HG03097 (cell line): ENCODE data around the gene HARBI1.

Source experiments
- ATAC-seq: cut with Tn5 transposase; IDR thresholded peaks from one replicate; pipeline ENCODE4 v1.9.1; 2021; ENCODE audit not compliant: unreplicated experiment, low FRiP score

Gene HARBI1, protein sequence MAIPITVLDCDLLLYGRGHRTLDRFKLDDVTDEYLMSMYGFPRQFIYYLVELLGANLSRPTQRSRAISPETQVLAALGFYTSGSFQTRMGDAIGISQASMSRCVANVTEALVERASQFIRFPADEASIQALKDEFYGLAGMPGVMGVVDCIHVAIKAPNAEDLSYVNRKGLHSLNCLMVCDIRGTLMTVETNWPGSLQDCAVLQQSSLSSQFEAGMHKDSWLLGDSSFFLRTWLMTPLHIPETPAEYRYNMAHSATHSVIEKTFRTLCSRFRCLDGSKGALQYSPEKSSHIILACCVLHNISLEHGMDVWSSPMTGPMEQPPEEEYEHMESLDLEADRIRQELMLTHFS

DNA sequence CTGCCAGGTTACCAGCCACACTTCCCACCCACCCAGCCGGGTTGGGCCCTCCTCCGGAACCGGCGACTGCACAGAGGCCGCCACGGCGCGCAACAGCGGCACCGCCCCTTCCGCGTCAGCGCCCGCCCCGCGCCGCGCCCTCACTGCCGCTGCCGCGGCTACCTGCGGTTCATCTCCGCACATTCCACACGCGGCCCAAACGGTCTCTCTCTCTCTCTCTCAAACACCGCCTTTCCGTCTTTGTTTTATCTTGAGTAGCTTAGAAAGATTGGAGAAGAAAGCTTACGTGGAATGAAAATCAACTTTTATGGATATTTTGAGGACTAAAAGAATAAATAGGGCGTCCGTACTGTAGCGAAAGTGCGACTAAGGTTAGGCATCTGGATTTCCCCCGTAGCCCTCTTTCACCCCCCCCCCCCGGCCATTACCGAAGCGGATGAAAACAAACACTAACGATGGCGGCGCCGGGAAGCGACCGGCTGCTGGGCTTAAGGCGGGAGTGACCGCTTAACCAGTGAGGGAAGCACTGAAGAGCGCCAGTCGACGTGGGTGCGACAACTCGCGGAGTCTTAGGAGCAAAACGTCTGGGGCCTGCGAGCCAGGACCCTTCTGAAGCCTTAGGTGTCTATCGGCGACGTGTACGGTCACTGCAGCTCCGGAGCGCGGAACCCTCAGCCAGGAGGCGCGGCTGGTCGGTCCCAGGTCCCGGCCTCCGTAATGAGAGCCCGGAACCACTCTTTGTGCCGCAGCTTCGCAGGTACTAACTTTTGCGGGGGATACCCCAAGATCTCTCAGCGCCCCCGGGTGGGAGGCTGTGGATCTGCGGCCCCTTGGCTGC is at the start of gene HARBI1, which contains the start of gene ATG13:
Gene HARBI1, minus strand, starts transcription at position 94 of the 838 bp plus-strand sequence. CDS start 990 bp downstream, outside the sequence.
Gene ATG13, plus strand, starts transcription at position 420 of the 838 bp plus-strand sequence. CDS start 26,739 bp downstream, outside the sequence.
- ATAC-seq: peak; percentile 94

- ATAC-seq: no peak
Measured at GRCh38 chr11:46666516-46666915, 49.5 kb upstream of the HARBI1 start.

GRCh38 chr11:46665356-46665755 is 48.3 kb upstream of the HARBI1 start:
- ATAC-seq: no peak

DNA sequence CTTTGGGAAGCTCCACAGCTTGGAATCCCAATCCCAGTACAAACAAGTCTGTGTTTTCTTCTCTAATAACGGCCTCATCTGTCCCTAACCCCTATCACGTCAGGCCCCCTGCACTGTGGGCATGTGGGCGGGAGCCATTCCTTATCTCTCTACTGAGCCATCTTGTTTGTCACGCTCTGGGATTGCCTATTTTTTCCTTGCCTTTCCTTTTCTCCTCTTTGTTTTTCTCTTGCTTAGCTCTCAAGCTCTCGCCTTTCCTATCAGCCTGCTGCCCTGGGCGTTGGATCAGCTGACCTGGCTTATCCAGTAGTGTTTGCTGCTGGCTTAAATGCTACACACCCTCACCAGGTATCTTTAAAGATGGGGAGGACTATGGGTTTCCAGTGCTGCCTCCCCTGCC is 47.6 kb upstream of the HARBI1 start:
- ATAC-seq: no peak

DNA sequence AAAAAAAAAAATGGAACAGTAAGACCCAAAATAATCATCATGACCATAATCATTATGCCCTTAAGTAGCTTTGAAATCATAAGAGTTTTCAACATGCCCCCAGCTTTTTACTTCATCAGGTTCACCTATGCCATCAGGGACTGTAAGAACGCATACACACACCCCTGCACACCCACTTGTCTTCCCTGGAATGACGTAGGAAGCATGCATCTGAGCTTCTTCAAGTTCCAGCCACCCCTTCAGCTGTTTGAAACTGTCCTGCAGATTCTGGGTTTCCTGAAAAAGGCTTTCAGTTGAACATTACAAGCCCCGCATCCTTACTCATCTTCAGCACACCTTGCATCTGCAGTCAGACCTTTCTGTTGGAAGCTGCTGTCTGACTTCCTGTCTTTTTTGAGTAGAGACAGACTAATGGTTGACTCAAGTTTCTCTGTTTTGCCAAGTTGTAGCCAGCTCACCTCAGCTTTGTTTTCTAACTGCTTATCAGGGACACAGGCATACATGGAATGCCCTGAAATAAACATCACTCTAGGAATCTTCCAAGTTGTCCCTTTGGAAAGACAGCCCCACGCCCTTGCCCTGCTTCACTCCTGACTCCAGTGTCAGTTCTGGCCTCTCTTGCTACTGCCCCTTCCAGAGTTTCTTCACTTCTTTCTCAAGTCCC is 46.4 kb upstream of the HARBI1 start:
- ATAC-seq: no peak

GRCh38 chr11:46662366-46662765 is 45.3 kb upstream of the HARBI1 start:
- ATAC-seq: no peak

GRCh38 chr11:46661836-46662235 is 44.8 kb upstream of the HARBI1 start:
- ATAC-seq: no peak

DNA sequence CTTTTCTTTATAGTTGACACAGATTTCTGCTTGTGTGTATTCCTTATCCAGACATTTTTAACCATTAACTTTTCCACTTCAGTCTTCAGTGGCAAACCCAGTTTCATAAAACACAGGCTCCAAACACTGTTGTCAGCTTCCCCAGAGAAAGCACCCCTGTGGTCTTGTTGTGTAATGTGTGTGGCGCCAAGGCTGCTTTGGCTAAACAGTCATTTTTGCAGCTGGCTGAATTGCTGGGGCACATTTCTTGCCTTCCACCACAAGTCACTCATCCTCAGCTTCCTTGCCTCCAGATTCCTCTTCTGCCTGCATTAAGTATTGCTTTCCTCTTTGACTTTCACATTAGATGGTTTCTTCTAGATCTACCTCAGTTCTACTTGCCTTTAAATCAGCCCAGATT is 42.9 kb upstream of the HARBI1 start:
- ATAC-seq: no peak

- ATAC-seq: no peak
Measured at GRCh38 chr11:46658259-46658658, 41.2 kb upstream of the HARBI1 start.

GRCh38 chr11:46657186-46657585 is 40.2 kb upstream of the HARBI1 start:
- no peak for ATAC-seq

DNA sequence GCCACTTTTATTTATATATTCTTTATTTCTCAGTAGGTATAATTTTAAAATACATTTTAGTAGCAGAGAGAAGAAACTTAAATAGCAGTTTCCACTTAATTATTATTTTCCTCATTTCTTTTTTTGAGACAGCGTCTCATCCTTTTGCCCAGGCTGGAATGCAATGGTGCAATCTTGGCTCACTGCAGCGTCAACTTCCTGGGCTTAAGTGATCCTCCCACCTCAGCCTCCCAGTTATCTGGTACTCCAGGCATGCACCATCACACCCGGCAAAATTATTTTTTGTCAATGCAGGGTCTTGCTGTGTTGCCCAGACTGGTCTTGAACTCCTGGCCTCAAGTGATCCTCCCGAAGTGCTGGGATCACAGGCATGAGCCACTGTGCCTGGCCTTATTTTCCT is 38.6 kb upstream of the HARBI1 start:
- ATAC-seq: no peak

DNA sequence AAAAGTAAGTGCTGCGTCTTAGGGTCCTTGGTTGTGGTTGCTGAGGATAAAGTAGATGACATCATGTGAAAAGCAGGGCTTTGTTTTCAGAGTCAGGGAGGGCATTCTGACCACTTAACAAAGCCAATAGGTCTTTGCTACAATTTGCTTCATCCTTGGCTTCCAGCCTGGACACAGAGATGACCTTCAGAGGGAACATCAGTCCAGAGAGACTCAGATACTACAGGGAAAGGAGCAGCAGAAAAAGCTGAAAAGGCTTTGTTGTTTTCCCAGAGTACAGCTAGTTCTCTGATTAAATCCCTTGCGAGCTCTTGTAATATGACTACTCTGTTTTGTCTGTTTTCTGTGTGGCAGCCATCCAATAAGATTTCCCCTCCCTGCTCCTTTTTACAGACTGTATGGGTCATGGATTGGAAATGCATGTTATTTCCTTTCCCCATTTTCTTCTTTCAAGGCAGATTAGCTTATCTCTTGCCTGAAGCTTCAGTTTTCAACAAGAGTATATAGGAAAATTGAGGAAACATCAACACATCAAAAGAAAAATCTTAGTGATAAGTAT is 32.2 kb upstream of the HARBI1 start:
- ATAC-seq: no peak

DNA sequence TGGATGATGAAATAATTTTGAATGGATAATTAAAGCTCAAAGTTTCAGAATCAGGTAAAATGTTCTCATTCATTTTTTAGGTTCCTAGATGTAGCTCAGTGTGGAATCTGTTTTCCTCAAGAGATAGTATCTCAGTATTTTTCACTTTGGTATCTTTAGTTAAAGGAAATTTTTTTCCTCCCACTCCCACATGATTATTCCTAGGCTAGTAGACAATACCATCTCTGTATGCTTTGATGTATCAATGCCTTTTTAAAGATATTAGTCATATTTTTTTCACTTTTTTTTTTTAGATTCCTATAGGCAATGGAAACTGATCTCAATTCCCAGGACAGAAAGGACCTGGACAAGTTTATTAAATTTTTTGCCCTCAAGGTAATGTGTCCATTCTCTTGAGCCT is 27.0 kb upstream of the HARBI1 start:
- no peak for ATAC-seq

GRCh38 chr11:46643531-46643930 is 26.5 kb upstream of the HARBI1 start:
- no peak for ATAC-seq

DNA sequence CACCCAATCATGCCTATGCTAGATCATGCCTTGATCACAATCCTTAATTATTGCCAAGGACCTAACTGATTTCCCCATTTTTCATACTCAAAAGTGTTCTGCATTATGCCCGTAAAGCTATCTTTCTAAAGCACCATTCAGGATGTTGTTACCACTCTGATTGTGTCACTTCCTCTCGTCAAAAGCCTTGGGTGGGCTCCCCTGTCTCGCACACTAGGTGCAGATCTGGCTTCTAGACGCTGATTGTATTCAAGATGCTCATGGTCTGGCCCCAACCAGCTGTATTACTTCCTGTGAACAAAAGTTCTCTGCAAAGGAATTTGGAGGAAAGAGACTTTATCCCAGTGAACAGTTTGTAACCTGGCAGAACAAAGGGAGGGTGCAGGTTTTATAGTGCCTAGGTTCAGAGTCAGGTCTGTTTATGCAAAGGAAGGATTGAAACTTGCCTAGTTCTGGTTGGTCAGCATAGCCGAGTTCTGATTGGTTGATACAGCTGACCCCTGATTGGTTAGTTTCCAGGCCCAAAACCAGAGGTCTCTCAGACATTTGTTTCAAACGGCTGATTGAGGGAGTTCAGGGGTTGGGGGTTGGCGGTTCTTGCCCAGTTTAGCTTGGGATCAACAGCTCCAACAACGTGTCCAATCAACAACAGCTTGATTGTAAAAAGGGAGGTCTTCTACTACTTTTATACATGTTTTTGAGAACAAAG is 25.8 kb upstream of the HARBI1 start:
- no peak for ATAC-seq

DNA sequence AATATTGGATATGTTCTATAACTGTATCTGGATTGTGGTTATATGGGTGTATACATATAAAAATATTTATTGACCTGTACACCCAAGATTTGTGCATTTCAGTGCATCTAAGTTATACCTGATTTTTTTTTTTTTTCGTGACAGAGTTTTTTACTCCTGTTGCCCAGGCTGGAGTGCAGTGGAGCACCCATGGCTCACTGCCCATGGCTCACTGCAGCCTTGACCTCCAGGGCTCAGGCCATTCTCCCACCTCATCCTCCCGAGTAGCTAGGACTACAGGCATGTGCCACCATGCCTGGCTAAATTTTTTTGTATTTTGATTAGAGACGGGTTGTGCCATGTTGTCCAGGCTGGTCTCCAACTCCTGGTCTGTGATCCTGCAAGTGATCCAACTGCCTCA is 24.6 kb upstream of the HARBI1 start:
- no peak for ATAC-seq

GRCh38 chr11:46640036-46640788 is 23.2 kb upstream of the HARBI1 start:
- ATAC-seq: no peak

GRCh38 chr11:46639197-46639839 is 22.3 kb upstream of the HARBI1 start:
- no peak for ATAC-seq

- no peak for ATAC-seq
Measured at GRCh38 chr11:46637546-46637945, 20.5 kb upstream of the HARBI1 start.
